IMR-90 (cell line): ENCODE results near the gene SPRR2E.

Experiments used
- MXI1 ChIP-seq: IDR thresholded peaks from 2 replicates; pipeline ENCODE4 v1.6.1; 2012; ENCODE audit warnings: low read depth, mild to moderate bottlenecking, low read length, moderate library complexity, borderline replicate concordance
- RCOR1 ChIP-seq: IDR thresholded peaks from 2 replicates; pipeline ENCODE4 v1.6.1; 2012; ENCODE audit warnings: mild to moderate bottlenecking, low read length, improper control_type of control experiment; ENCODE audit not compliant: insufficient replicate concordance
- TF ChIP-seq, protein P1 (sequence below): conservative IDR thresholded peaks from 2 replicates; pipeline ENCODE4 v1.5.1; 2012; ENCODE audit warnings: mild to moderate bottlenecking, low read depth, low read length, improper control_type of control experiment

DNA sequence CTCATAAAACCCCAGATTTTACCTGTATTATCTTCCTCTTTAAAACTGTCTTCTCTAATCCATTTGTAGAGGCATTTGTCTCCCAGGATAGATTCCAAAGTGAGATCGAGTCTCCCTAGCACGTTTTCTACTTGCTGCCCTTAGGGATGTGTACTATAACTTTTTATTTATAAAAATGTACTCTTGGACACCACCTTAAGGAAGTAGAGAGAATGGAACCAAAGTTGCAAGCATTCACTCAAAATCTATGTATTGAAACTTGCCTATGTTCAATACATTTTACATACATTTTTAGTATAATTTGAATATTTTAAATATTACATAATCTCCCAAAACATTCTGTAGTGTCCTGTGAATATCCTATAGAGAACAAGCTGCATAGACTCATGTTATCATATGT, 36.2 kb downstream of the SPRR2E start:
- TF ChIP-seq, protein P1, sequence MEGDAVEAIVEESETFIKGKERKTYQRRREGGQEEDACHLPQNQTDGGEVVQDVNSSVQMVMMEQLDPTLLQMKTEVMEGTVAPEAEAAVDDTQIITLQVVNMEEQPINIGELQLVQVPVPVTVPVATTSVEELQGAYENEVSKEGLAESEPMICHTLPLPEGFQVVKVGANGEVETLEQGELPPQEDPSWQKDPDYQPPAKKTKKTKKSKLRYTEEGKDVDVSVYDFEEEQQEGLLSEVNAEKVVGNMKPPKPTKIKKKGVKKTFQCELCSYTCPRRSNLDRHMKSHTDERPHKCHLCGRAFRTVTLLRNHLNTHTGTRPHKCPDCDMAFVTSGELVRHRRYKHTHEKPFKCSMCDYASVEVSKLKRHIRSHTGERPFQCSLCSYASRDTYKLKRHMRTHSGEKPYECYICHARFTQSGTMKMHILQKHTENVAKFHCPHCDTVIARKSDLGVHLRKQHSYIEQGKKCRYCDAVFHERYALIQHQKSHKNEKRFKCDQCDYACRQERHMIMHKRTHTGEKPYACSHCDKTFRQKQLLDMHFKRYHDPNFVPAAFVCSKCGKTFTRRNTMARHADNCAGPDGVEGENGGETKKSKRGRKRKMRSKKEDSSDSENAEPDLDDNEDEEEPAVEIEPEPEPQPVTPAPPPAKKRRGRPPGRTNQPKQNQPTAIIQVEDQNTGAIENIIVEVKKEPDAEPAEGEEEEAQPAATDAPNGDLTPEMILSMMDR, result no peak
- no peak for TF ChIP-seq MXI1
- TF ChIP-seq RCOR1, result no peak
